Measurements from ENCODE around the gene CEP57.

CEP57 gene

DNA sequence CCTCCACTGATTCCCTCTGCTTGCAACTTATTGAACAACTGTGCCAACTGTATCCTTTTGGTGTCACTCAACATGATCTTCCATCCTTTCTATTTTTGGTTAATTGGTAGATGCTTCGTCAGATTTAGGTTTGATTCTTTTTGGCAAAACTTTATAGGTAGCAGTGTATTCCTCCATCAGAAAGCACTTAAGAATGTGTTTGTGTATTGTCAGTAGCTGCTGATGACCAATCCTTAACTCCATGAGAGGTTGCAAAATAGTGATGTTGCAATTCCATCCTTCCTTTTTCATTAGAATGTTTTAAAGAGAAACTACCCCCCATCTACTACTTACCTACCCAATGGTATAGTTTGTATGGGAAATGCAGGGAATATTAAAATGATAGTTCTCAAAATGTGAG, 22.8 kb upstream of the CEP57 start:
- DNase-seq (ENCODE audit: low read depth): peak; percentile 77
- H3K4me3 ChIP-seq (ENCODE audit: low read length): no peak overlapping the region
- TF ChIP-seq CTCF (conservative IDR thresholded peaks at IDR 0.05; ENCODE audit: low read length): no peak

DNA sequence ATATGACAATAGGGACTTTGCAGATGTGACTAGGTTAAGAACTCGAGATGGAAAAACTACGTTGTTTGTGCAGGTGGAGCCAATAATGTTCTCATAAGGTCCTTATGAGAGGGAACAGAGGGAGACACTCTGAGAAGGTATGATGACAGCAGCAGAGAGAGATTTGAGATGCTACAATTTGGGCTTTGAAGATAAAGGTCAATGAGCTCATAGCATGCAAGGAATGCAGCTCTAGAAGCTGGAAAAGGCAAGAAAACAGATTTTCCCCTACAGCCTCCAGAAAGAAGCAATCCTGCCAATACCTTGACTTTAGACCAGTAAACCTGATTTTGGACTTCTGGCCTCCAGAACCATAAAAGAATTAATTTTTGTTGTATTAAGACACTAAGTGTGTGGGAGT, 21.8 kb upstream of the CEP57 start:
- no peak overlapping the region for H3K4me3 ChIP-seq (ENCODE audit: low read length)
- TF ChIP-seq CTCF (conservative IDR thresholded peaks at IDR 0.05; ENCODE audit: low read length): no peak
- peak; percentile 20 for DNase-seq (ENCODE audit: low read depth)

GRCh38 chr11:95776859-95777258, 13.4 kb upstream of the CEP57 start:
- TF ChIP-seq CTCF (conservative IDR thresholded peaks at IDR 0.05; ENCODE audit: low read length): no peak
- no peak overlapping the region for H3K4me3 ChIP-seq (ENCODE audit: low read length)
- no peak for DNase-seq (ENCODE audit: low read depth)

- no peak overlapping the region for H3K4me3 ChIP-seq (ENCODE audit: low read length)
- no peak for TF ChIP-seq CTCF (conservative IDR thresholded peaks at IDR 0.05; ENCODE audit: low read length)
Observed at GRCh38 chr11:95778699-95779098, 11.6 kb upstream of the CEP57 start.

DNA sequence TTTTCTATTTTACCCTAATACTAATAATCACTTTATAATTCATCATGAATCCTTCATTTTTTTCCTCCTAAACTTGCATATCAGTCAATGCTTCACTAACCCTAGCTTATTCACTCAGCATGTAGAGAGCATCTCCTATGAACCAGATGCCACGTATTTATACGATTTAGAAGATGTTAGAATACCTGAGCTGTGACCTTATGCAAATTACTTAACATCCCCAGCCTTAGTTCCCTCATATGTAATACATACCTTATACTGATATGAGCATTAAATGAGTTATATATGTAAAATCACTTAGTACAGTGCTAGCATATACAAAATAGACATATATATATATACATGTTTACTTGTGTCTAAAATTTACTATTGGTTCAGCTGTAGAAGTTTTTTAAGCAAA, 9.8 kb upstream of the CEP57 start:
- no peak overlapping the region for H3K4me3 ChIP-seq (ENCODE audit: low read length)
- TF ChIP-seq CTCF (conservative IDR thresholded peaks at IDR 0.05; ENCODE audit: low read length): no peak
- DNase-seq (ENCODE audit: low read depth): no peak

More at GRCh38 chr11:95778699-95779098, 11.6 kb upstream of the CEP57 start:
- no peak for DNase-seq (ENCODE audit: low read depth)

DNA sequence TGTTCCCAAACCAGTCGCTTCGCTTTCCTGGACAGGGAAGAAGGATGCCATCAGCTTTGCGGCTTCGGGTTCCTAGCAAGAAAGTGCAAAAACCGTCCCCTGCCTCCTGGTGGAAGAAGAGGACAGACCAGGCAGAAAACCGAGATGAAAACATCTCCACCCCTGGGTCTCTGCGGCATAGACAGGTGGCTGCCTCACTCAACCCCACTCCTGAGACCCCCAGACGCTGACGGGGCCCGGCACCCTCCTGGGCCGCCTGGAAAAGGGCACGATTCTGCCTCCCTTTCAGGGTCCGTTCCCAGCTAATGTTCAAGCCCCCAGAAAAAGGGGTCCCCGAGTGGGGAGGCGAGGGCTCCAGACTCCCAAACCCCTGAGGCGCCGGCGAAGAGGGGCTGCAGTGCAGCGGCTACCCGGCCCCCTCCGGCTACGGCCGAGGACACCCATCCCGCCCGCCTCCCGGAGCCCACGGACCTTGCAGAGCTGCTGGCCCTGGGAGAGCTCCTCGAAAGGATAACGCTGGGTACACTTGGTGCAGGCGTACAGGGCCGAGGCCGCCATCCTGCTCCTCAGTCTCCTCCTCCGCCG, 1.3 kb upstream of the CEP57 start:
- H3K4me3 ChIP-seq (ENCODE audit: low read length): peak overlapping the region; percentile 91
- peak; percentile 52 for TF ChIP-seq CTCF (conservative IDR thresholded peaks at IDR 0.05; ENCODE audit: low read length)
- peak; percentile 47 for DNase-seq (ENCODE audit: low read depth)

DNA sequence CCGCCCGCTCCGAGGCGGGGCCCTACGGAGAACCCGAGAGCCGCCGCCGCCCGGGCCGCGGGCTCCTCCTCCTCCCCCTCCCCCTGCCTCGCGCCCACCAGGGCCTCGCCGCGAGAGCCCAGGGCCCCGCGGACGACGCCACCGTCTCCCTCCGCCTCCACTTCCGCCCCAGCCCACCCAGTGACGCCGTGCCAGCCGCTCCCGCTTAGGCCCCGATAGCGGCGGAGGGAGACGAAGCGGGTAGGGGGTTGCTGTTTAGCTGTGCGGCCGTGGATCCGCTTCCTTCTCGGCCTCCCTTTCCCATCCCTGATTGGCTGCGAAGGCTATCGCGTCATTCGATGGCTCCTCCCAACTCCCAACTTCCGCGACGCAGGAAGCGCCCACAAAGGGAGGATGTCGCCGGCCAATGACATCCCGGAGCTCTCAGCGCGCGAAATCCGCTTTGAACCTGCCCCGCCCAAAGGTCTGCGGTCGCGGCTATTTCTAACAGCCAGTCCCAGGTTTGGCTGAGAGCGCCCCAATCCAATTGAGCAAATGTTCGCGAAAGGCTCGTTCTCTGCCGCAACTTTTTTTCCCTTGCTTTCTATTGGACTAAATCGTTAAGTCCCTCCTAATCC, 684 bp upstream of the CEP57 start, which contains the start of gene FAM76B:
FAM76B (minus strand) TSS at position 277 of the 617 bp plus-strand sequence. CDS start 304 bp downstream, outside the sequence.
- H3K4me3 ChIP-seq (ENCODE audit: low read length): peak within 1 kb of the TSS; percentile 91
- peak; percentile 99 for DNase-seq (ENCODE audit: low read depth)
- no peak for TF ChIP-seq CTCF (conservative IDR thresholded peaks at IDR 0.05; ENCODE audit: low read length)

Measured in AG10803 (cell line).